HFFc6 (cell line): Measurements from ENCODE around the gene CREB5. TPM values are rescaled to one million over a fixed set of nuclear protein-coding genes. Genes with fewer than 3 reads are reported as not detected.

Experiments used
- DNase-seq: peaks from one replicate; pipeline ENCODE4 v3.0.0-alpha.2; 2018
- H3K27ac Mint-ChIP-seq: 2 replicates; pipeline ENCODE4 v1.8.0; 2020; ENCODE audit warnings: mild to moderate bottlenecking, mixed read lengths
- H3K27me3 Mint-ChIP-seq: 2 replicates; pipeline ENCODE4 v1.8.0; 2021; ENCODE audit warnings: mild to moderate bottlenecking, moderate library complexity, mixed read lengths; ENCODE audit not compliant: insufficient read depth
- H3K36me3 Mint-ChIP-seq: 2 replicates; pipeline ENCODE4 v1.8.0; 2021; ENCODE audit warnings: low read depth, mixed read lengths
- H3K4me1 Mint-ChIP-seq: 2 replicates; pipeline ENCODE4 v1.8.0; 2020; ENCODE audit warnings: low read depth, mixed read lengths
- H3K4me3 Mint-ChIP-seq: 2 replicates; pipeline ENCODE4 v1.8.0; 2020; ENCODE audit warnings: mild to moderate bottlenecking, moderate library complexity, mixed read lengths
- H3K9me3 Mint-ChIP-seq: 2 replicates; pipeline ENCODE4 v1.8.0; 2020; ENCODE audit warnings: mild to moderate bottlenecking, mixed read lengths
- total RNA-seq, 6 experiments: library from RNA; stranded (reverse); fragmentation: NEBNext Ultra II Directional; extraction: Animal tissue kit (Norgen Biotek cat#: 25700); gene quantifications; 2 replicates in 1 of 6; 3 replicates in 5 of 6; pipeline ENCODE4 v1.2.3, GENCODE V29; 2021
- TF ChIP-seq, protein P1 (sequence below): fragments of 200-600 bp; sonication (generic); IDR thresholded peaks from 2 replicates; pipeline ENCODE4 v1.5.0; 2021; ENCODE audit warnings: antibody characterized with exemption, mild to moderate bottlenecking

Gene CREB5
- total RNA-seq, 6 experiments from 2014 or later: 0.60 to 0.90 (median 0.79) TPM

DNA sequence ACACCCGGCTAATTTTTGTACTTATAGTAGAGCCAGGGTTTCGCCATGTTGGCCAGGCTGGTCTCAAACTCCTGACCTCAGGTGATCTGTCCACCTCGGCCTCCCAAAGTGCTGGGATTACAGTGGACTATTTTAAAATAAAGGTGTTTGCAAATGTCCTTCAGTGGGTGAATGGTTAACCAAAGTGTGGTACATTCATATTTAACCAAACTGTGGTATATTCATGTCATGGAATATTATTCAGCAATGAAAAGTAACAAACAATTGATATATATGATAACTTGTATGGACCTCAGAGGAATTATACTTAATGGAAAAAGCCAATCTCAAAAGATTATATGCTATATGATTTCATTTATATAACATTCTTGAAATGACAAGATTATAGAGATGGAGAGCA lies 190.0 kb downstream of the CREB5 start:
- H3K27ac Mint-ChIP-seq: no peak overlapping the region
- TF ChIP-seq, protein P1, sequence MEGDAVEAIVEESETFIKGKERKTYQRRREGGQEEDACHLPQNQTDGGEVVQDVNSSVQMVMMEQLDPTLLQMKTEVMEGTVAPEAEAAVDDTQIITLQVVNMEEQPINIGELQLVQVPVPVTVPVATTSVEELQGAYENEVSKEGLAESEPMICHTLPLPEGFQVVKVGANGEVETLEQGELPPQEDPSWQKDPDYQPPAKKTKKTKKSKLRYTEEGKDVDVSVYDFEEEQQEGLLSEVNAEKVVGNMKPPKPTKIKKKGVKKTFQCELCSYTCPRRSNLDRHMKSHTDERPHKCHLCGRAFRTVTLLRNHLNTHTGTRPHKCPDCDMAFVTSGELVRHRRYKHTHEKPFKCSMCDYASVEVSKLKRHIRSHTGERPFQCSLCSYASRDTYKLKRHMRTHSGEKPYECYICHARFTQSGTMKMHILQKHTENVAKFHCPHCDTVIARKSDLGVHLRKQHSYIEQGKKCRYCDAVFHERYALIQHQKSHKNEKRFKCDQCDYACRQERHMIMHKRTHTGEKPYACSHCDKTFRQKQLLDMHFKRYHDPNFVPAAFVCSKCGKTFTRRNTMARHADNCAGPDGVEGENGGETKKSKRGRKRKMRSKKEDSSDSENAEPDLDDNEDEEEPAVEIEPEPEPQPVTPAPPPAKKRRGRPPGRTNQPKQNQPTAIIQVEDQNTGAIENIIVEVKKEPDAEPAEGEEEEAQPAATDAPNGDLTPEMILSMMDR: no peak
- H3K27me3 Mint-ChIP-seq: peaks cover 2% of the 10 kb centered on the region; the same call in 1 of the 2 replicates

DNA sequence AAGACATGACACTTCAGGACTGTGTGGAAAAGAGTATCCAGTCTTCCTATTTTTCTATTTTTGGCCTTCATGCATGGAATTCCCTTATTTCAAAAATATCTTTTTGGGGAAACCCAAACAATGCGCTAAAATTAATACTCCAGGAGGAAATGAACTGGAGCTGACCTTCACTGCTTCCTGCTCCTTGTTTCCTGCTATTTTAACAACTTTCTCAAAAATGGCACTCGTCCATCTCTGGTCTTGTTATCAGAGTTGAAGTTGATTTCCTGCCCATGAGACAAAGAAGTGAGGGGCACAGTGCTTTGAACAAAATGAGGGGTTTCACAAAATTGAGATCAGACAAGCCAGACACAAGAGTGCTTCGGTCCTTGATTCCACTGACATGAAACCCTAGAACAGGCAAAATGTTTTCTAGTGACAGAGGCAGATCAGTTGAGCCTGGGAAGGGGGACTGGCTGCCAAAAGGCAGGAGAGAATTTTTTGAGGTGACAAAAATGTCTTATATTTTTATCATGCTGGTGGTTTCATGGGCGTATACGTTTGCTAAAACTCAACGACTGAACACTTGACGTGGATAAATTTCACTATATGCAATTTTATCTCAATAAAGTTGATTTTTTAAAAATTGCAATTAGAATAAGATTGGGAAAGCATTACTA lies 193.2 kb downstream of the CREB5 start:
- Mint-ChIP-seq H3K9me3 (peaks cover 4% of the 10 kb centered on the region), H3K4me1 (no peaks in the 10 kb centered on the region), H3K36me3 (0 out of 2 replicates have a peak, but pooled peaks cover 4% of the 10 kb centered on the region), H3K27me3 (no peaks in the 10 kb centered on the region; the same call in 1 of the 2 replicates), H3K27ac (no peak overlapping the region), H3K4me3 (no peak overlapping the region)
- DNase-seq: no peak
- TF ChIP-seq, protein P1: no peak

More for the DNA sequence above, 190.0 kb downstream of the CREB5 start:
- Mint-ChIP-seq H3K4me3 (no peak overlapping the region), H3K9me3 (peaks cover 4% of the 10 kb centered on the region), H3K4me1 (no peaks in the 10 kb centered on the region), H3K36me3 (0 out of 2 replicates have a peak, but pooled peaks cover 4% of the 10 kb centered on the region)
- no peak for DNase-seq

DNA sequence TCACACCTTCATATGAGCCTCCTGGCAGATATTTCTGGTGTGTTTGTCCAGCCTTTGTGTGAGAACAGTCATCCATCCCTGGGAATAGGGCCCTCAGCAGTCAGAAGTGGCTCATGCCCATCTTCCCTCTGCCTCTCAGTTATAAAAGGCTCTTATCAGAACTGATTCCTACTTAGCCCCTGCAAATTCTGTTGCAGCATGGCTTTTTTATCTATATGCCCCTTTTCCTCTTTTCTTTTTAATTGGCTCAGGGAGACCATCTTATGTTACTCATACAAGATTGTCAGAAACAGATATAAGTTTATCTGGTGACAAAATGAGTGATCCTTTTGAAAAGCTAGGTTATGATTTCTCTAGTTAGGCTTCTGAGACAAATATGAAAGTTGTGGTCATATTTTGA lies 194.1 kb downstream of the CREB5 start:
- TF ChIP-seq, protein P1: no peak
- no peak for DNase-seq
- H3K36me3 Mint-ChIP-seq: 0 out of 2 replicates have a peak, but pooled peaks cover 4% of the 10 kb centered on the region
- H3K4me3 Mint-ChIP-seq: no peak overlapping the region
- H3K4me1 Mint-ChIP-seq: no peaks in the 10 kb centered on the region
- no peak overlapping the region for H3K27ac Mint-ChIP-seq
- peaks cover 4% of the 10 kb centered on the region for H3K9me3 Mint-ChIP-seq
- no peaks in the 10 kb centered on the region; the same call in 1 of the 2 replicates for H3K27me3 Mint-ChIP-seq

DNA sequence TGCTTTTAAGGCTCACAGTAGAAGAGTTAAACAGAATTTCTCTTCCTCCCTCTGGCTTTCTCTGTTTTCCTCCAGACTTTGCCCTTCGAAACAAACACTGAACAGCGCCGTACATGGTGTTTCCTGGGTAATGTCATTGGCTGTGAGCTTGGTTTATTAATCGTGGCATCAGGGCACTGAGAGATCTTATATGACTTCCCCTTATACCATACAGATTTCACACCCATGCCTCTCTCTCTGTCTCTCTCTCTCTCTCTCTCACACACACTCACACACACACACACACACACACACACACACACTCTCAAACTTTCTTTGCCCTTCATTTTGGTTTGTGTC lies 195.5 kb downstream of the CREB5 start:
- no peaks in the 10 kb centered on the region for H3K4me1 Mint-ChIP-seq
- H3K36me3 Mint-ChIP-seq: 0 out of 2 replicates have a peak, but pooled peaks cover 4% of the 10 kb centered on the region
- TF ChIP-seq, protein P1: no peak
- no peak overlapping the region for H3K27ac Mint-ChIP-seq
- H3K9me3 Mint-ChIP-seq: no peaks in the 10 kb centered on the region; the same call in 1 of the 2 replicates
- no peaks in the 10 kb centered on the region; the same call in 1 of the 2 replicates for H3K27me3 Mint-ChIP-seq
- H3K4me3 Mint-ChIP-seq: no peak overlapping the region
- no peak for DNase-seq

DNA sequence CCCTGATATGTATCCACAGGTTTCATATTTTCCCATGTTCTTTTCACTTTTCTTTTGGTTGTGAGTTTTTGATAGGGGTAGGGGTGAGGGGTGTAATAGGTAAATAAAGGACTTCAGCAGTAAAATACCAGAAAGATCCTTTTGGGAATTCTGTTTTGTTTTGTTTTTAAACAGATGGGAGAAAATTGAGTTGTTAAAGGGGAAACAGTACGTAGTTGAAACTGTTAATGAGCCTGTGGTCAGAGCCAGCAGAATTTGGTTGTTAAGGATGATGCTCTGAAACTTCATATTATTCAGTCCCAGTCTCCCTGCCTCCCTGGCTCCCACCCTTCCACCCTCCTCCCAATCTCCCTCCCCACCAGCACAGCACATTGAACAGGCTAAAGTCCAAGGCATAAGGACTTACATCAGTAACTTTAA lies 195.9 kb downstream of the CREB5 start:
- H3K27ac Mint-ChIP-seq: no peak overlapping the region
- H3K4me1 Mint-ChIP-seq: no peaks in the 10 kb centered on the region
- 0 out of 2 replicates have a peak, but pooled peaks cover 2% of the 10 kb centered on the region for H3K36me3 Mint-ChIP-seq
- DNase-seq: no peak
- TF ChIP-seq, protein P1: no peak
- no peaks in the 10 kb centered on the region; the same call in 1 of the 2 replicates for H3K27me3 Mint-ChIP-seq
- no peaks in the 10 kb centered on the region; the same call in 1 of the 2 replicates for H3K9me3 Mint-ChIP-seq
- no peak overlapping the region for H3K4me3 Mint-ChIP-seq
